ENCODE measurements around the gene RHBDD2.

DNA sequence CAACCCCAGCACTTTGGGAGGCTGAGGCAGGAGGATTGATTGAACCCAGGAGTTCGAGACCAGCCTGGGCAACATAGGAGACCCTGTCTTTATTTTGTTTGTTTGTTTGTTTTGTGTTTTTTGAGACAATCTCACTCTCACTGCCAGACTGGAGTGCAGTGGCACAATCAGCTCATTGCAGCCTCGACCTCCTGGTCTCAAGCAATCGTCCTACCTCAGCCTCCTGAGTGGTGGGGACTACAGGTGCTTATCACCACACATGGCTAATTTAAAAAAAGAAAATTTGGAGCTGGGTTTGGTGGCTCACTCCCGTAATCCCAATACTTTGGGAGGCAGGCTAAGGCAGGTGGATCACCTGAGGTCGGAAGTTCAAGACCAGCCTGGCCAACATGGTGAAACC is 34.7 kb upstream of the RHBDD2 start:
- TF ChIP-seq, protein P1, sequence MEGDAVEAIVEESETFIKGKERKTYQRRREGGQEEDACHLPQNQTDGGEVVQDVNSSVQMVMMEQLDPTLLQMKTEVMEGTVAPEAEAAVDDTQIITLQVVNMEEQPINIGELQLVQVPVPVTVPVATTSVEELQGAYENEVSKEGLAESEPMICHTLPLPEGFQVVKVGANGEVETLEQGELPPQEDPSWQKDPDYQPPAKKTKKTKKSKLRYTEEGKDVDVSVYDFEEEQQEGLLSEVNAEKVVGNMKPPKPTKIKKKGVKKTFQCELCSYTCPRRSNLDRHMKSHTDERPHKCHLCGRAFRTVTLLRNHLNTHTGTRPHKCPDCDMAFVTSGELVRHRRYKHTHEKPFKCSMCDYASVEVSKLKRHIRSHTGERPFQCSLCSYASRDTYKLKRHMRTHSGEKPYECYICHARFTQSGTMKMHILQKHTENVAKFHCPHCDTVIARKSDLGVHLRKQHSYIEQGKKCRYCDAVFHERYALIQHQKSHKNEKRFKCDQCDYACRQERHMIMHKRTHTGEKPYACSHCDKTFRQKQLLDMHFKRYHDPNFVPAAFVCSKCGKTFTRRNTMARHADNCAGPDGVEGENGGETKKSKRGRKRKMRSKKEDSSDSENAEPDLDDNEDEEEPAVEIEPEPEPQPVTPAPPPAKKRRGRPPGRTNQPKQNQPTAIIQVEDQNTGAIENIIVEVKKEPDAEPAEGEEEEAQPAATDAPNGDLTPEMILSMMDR (IDR thresholded peaks at IDR 0.05) = no peak
- no peak for TF ChIP-seq POLR2A (IDR thresholded peaks at IDR 0.05)
